Measurements from ENCODE around the gene AOPEP. TPM values are rescaled to one million over a fixed set of nuclear protein-coding genes. Genes with fewer than 3 reads are reported as not detected.

The AOPEP gene
- total RNA-seq, 4 donors from 2014 or later = 56.5 to 160 (median 103) TPM

- H3K9me3 ChIP-seq = no peaks in the 10 kb centered on the region
- peaks cover 78 to 79% of the 10 kb centered on the region in 2 donors for H3K4me1 ChIP-seq
- intact Hi-C loops (cut with DNase I; ENCODE audit: low total_unique reads) = loop anchor here (5.0 to 10.0 kb wide), 2 partner anchors 406 to 1881 kb away; no protein-coding TSS in a partner anchor
- no peaks in the 10 kb centered on the region for H3K27me3 ChIP-seq
- ATAC-seq = peak; percentile 24 to 28
- TF ChIP-seq POLR2A (IDR thresholded peaks at IDR 0.05) = no peak
- TF ChIP-seq CTCF (IDR thresholded peaks at IDR 0.05 in 4 of 5, conservative IDR thresholded peaks at IDR 0.05 in 1 of 5) = no peak
- H3K27ac ChIP-seq = peak overlapping the region; percentile 87 to 96 (median 90)
- DNase-seq = peak in 1 of 2 donors; percentile 67
- H3K36me3 ChIP-seq = no peaks in the 10 kb centered on the region
- in situ Hi-C loops (cut with MboI; ENCODE audit: low sequenced_read_pairs in 4 of 4) = no loop called here
- no peak overlapping the region for H3K4me3 ChIP-seq
These were observed 372.0 kb downstream of the AOPEP start for GRCh38 chr9:95098391-95098921.

- peaks cover 77 to 78% of the 10 kb centered on the region in 2 donors for H3K4me1 ChIP-seq
- in situ Hi-C loops (cut with MboI; ENCODE audit: low sequenced_read_pairs in 4 of 4) (no loop called here), intact Hi-C loops (cut with DNase I; ENCODE audit: low total_unique reads) (loop anchor here (5.0 to 10.0 kb wide), 2 partner anchors 405 to 1882 kb away; no protein-coding TSS in a partner anchor)
- TF ChIP-seq POLR2A (IDR thresholded peaks at IDR 0.05) = no peak
- no peak for TF ChIP-seq CTCF (IDR thresholded peaks at IDR 0.05 in 4 of 5, conservative IDR thresholded peaks at IDR 0.05 in 1 of 5)
- DNase-seq (no peak), ATAC-seq (no peak)
- H3K4me3 ChIP-seq = no peak overlapping the region
- H3K9me3 ChIP-seq = no peaks in the 10 kb centered on the region
- no peaks in the 10 kb centered on the region for H3K36me3 ChIP-seq
- H3K27me3 ChIP-seq = no peaks in the 10 kb centered on the region
- H3K27ac ChIP-seq = peak overlapping the region; percentile 87 to 96 (median 90)
These were observed 373.0 kb downstream of the AOPEP start for GRCh38 chr9:95099321-95100070.

- intact Hi-C loops (cut with DNase I; ENCODE audit: low total_unique reads) (no loop called here), in situ Hi-C loops (cut with MboI; ENCODE audit: low sequenced_read_pairs in 4 of 4) (no loop called here)
- ATAC-seq (no peak), DNase-seq (no peak)
- peak overlapping the region; percentile 87 to 96 (median 90) for H3K27ac ChIP-seq
- no peak overlapping the region for H3K4me3 ChIP-seq
- H3K9me3 ChIP-seq = no peaks in the 10 kb centered on the region
- H3K36me3 ChIP-seq = no peaks in the 10 kb centered on the region
- no peak for TF ChIP-seq POLR2A (IDR thresholded peaks at IDR 0.05)
- no peak for TF ChIP-seq CTCF (IDR thresholded peaks at IDR 0.05 in 4 of 5, conservative IDR thresholded peaks at IDR 0.05 in 1 of 5)
- H3K4me1 ChIP-seq = peaks cover 75 to 78% of the 10 kb centered on the region in 2 donors
- no peaks in the 10 kb centered on the region for H3K27me3 ChIP-seq
These were observed 373.6 kb downstream of the AOPEP start for GRCh38 chr9:95100071-95100627.

GRCh38 chr9:95101326-95101725 lies 374.8 kb downstream of the AOPEP start:
- DNase-seq (no peak), ATAC-seq (peak in 1 of 2 donors; percentile 4)
- no peak for TF ChIP-seq CTCF (IDR thresholded peaks at IDR 0.05 in 4 of 5, conservative IDR thresholded peaks at IDR 0.05 in 1 of 5)
- TF ChIP-seq POLR2A (IDR thresholded peaks at IDR 0.05) = no peak
- H3K27me3 ChIP-seq = no peaks in the 10 kb centered on the region
- intact Hi-C loops (cut with DNase I; ENCODE audit: low total_unique reads) = no loop called here
- H3K9me3 ChIP-seq = no peaks in the 10 kb centered on the region
- H3K4me1 ChIP-seq = peaks cover 71 to 76% of the 10 kb centered on the region in 2 donors
- H3K27ac ChIP-seq = peak overlapping the region; percentile 87 to 96 (median 90)
- in situ Hi-C loops (cut with MboI; ENCODE audit: low sequenced_read_pairs in 4 of 4) = no loop called here
- no peaks in the 10 kb centered on the region for H3K36me3 ChIP-seq
- no peak overlapping the region for H3K4me3 ChIP-seq
